ENCODE results near the gene CXCL12.

The CXCL12 gene

DNA sequence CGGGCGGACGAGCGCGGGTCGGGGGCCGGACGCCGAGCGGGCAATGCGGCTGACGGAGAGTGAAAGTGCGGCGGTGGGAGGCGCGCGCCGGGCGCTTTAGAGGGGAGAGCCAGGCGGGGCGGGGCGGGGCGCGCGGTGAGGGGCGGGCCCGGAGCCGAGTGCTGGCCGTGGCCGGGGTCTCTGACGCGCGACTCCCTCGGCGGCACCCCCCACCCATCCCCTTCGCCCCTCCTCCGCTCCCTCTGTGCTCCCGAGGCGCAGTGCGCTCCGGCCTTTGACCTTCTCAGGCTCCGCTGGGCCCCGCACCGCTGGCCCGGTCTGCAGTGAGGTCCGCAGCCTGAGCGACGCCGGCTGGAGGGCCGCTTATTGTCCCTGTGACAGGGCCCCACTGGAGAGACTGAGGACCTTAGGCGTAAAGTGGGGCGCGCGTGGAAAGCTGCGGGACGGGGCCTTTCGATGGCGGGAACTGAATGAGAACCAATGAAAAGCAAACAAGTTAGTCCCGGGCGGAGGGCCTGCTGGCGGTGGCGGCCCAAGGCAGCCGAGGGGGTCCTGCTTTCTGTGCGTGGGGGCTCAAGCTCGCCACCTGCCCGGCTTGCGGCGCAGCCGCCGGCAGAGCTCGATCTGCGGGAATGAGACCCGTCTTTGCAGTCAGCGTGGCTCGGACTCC is at the start of gene CXCL12:
CXCL12 (minus strand) TSS at position 72 of the 670 bp plus-strand sequence. CDS start 92 bp downstream, outside the sequence.
- DNase-seq (ENCODE audit: low spot score): no peak

DNA sequence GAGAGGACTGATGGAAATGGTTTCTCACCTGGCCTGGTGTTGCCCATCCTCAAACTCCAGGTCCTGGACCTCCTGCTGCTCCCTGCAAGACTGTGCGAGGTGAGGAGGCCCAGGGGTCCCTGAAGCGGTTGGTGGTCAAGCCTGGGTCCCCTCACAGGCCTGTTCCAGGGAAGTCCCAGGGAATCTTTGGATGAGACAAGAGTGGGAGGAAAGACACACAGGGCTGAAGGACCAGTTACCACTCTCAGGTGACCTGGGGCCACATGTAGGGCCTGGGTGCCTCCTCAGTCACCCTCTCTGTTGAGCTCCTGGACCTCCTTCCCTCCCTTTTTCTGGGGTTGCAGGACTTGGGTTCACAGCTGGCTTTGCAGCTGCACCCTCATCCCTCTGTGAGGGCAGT is 42.6 kb upstream of the CXCL12 start:
- DNase-seq (ENCODE audit: low spot score): no peak

DNA sequence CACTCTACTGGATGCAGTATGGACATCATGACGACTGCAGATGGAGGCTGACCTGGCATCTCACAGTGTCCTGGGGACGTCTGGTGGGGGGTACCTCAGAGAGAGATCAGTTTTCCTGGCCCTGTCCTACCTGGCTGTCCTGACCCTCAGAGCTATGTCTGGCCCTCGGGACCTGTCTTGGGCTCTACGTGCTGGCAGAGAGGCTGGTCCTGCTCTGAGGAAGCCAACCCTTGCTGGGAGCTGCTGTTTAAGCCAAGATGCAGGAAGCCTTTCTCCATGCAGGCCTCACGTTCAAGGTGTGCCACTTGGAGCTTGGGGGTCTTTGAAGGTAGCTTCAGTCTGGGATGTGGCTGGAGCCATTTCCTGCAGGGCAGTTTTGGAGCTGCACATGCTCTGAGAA is 42.1 kb upstream of the CXCL12 start:
- no peak for DNase-seq (ENCODE audit: low spot score)

DNA sequence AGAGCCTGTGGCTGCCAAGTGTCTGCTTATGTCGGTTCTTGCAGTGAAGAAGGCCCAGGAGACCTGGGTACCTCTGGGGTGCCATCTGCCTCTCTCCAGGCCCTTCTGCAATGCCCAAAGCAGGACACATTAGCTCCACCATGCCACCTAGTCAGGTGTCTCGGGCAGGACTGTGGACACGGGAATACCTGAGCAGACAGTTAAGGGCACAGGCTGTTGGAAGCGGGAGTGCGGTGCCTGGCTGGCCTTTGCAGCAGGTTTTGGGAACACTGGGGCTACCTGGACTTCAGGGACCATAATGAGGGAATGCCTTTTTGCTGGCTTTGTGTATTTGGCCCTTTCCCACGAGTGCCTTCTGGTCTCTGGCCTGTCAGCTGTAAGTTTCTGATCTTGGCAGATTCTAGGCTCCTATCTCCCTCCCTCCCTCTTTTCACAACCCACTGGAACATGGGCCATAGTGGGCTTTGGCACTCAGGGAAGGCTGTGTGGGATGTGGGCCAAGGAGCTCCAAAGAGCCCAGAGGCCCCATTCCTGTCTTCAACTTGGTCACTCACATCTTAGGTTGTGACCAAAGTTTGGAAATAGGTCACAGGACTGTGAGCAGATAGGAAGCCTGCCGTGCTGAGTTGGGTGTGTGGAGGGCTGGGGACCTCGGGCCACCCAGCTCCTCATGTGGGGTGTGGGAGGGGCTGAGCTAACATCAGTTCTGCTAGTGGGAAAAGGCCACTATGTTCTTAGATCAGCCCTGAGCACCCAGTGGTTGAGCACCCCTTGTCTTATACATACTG is 41.5 kb upstream of the CXCL12 start:
- DNase-seq (ENCODE audit: low spot score): no peak

DNA sequence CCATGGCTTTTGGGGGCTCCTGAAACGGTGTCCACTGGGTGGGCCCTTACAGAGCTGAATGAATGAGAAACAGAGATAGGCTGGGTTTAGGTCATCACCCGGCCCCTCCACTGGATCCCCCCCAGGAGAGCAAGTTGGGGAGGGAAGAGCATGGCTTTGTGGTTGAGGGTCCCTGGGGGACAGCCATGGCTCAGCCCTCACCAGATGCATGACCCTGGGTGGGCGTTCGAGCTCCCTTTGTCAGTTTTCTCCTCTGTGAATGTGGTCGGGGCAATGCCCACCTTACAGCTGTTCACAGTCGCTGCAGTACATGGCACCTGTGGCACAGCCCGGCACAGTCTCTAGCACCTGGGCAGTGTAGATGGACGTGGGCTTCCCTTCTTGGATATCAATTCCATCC is 40.6 kb upstream of the CXCL12 start:
- no peak for DNase-seq (ENCODE audit: low spot score)

DNA sequence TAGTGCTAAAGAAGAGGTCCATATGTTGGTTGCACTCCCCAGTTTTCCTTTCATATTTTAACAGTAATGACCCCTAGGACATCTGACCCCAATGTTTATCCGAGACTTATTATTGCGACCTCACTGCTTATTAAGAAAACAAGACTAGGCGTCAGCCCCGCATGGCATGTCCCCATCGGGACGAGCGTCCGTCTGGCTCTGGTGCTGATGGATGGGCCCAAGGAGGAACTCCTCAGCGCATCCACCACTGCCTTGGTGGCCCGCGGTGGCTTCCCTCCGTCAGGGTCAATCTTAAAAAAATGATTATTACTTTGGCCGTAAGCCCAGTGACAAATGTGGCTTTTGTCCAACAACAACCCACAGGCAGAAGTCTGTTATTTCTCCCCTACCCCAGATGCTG is 40.1 kb upstream of the CXCL12 start:
- no peak for DNase-seq (ENCODE audit: low spot score)

DNA sequence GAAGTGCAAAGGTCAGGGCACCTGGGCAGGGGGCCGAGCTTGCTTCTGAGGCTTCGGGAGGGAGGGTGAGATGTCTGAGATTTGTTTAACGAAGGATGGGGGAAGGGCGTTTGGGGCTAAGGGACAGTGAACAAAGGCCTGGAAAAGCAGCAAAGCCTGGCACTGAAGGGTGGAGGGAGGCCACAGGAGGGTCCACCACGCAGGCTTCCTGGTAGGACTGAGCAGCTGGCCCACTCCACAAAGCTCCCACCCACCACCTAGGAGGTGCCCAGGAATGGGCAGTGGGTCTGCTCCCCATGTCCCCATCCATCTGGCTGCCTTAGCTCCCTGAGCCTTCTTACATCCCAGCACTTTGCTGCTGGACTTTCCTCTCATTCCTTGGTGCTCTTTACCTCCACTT is 39.4 kb upstream of the CXCL12 start:
- DNase-seq (ENCODE audit: low spot score): no peak

DNA sequence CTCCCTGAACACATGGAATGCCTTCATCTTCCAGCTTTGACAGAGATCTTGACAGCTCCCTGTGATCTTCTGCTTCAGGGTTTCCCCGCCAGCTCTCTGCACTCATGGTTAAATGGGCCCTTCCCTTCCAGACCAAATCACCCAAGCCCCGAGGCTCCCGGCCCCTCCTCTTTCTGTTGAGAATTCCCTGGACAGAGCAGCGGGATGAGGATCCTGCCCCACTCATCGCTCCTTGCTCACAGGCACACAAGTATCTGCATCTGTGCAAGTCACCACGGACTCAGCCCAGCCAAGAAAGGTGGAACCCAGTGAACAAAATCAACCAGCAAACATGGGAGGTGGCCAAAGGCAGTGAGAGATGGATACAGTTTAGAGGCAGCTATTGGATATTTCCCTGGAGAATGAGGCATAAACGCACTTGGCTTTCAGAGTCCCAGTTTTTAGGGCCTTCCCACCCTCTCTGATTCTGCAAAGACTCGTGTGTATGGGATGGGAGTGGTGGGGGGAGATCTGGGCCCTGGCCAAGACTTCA is 37.7 kb upstream of the CXCL12 start:
- no peak for DNase-seq (ENCODE audit: low spot score)

DNA sequence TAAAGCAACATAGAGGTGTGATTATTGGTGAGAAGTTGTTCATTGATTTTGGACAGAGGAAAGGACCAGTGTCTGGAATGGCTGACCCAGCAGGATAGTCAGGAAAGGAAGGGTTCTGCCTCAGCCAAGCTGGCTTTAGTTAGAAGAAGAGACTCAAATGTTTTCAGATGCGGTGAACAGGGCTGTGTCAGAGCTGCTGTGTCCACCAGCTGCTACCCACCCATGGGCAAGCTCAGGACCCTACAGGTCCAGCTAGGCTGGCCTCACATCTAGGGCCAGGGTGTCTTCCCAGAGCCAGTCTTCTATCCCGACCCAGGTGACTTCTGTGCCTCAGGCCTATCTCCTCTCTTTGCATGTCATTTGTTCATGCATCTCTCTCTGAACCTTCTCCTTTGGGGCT is 37.3 kb upstream of the CXCL12 start:
- no peak for DNase-seq (ENCODE audit: low spot score)

DNA sequence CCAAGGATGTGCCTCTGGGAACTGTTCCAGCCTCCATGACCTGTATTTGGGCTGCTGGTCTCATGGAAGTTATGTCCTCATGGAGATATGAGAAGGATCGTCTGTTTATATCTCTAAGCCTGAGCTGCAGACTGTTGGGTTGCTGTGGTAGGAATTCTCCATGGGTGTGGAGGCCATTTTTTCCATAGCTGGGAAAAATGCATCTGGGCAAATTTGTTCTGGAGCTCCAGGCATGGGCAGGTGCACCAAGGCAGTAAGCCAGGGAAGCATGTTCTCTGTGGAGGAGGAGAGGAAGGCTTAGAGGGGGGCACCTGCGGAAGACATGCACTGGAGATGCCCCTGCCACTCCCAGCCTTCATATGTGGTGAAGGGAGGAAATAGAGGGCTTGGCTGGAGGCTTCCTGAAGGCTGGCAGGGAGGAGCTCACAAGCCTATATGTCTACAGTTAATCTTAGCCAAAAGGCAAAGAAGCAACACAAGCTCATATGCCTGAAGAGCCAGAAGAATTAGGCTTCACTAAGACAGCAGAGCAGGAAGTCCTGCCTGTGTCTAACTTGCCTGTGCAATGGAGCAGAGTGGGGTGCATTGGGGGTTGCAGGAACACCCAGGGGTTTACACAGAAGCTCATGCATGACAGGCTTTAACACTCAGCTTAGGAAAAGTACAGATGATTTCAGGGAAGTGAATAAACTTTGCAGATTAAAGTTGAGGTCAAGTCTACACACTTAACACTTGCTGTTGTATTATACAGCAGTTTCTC is 35.1 kb upstream of the CXCL12 start:
- no peak for DNase-seq (ENCODE audit: low spot score)

DNA sequence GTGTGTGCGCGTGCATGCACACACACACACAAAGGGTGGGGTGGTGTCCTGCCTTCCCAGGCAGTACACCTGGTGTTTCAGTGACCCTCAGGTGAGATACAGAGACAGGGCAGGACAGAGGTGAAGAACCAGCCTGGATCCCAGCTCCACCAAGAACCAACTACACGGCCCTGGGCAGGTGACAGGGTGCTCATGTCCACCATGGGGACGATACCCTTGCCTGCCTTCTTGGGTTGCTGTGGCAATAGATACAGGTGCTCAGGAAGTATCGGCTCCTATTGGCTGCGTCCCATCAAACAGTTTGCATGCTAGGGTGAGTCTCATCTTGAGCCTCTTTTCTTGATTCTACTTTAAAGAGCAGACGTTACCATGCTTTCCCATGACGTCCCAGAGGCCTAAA is 33.7 kb upstream of the CXCL12 start:
- no peak for DNase-seq (ENCODE audit: low spot score)

DNA sequence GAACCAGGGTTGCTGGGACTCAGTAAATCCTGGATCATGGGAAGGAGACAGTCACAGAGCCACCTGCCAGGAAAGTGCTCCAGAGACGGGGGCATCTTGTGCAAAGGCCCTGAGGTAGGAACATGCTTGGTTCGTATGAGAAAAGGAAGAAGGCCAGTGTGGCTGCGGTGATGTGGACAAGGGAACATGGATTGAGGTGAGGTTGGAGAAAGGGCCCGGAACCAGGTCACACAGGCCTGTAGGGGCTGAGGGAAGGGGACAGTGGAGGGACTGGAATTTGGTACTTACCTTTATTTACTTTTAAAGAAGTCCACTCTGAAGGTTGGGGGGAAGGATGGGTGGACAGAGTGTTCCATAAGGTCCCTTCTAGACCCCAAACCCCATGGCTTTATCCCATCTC is 32.9 kb upstream of the CXCL12 start:
- DNase-seq (ENCODE audit: low spot score): no peak

DNA sequence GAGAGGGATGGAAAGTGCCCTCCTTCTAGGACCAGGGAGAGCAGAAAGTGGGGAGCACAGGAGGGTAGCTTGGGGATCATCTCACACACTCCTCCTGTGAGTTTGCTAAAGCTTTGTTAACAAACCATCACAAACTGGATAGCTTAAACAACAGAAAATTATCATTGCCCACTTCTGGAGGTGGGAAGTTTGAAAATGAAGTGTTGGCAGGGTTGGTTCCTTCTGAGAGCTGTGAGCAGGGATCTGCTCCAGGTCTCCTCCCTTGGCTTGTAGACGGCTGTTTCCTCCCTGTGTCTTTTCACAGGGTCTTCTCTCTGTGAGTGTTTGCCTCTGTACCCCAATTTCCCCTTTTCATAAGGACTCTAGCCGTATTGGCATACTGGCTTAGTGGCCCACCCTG is 32.0 kb upstream of the CXCL12 start:
- no peak for DNase-seq (ENCODE audit: low spot score)

DNA sequence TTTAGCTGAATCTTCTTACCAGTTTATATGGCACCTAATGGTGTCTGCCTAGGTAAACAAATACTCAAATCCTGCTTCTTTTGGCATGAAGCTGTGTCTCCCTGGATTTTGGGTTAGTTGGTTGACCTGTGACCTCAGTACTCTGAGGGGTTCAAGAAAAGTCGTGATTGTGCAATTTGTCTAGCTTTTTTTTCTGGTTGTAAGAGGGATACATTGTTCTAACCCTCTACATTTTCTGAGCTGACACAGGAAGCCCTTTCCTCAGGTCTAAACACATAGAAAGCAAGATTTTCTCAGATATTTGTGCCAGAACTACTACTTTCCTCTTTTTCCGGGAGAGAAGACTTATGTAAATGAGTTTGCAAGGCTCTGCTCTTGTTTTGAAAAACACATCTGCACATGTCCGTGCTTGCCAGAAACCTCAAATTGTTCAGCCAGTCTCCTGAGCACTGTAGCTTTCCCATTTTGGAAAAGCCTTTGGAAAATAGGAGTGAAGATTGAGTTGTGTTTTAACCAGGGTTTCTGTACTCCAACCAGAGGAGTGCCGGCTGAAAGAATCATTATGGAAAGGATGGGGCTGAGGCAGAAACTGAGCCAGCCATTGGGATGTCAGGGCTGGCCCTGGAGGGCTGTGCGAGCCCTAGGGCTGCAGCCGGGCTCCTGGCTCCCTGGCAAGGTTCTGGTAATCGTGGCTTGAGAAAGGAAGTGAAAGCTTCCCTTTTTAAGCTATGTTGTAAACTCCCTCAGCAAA is 31.3 kb upstream of the CXCL12 start:
- no peak for DNase-seq (ENCODE audit: low spot score)

DNA sequence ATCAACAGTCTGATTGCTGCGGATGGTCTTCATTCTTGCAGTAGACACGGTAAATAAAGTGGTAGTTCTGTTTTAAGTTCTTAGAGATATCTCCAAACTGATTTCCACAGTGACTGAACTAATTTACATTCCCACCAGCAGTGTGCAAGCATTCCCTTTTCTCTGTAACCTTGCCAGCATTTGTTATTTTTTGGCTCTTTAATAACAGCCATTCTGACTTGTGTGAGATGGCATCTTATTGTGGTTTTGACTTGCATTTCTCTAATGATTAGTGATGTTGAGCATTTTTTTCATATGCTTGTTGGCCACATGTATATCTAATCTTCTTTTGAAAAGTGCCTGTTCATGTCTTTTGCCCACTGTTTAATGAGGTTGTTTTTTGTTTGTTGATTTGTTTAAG is 30.2 kb upstream of the CXCL12 start:
- DNase-seq (ENCODE audit: low spot score): no peak

DNA sequence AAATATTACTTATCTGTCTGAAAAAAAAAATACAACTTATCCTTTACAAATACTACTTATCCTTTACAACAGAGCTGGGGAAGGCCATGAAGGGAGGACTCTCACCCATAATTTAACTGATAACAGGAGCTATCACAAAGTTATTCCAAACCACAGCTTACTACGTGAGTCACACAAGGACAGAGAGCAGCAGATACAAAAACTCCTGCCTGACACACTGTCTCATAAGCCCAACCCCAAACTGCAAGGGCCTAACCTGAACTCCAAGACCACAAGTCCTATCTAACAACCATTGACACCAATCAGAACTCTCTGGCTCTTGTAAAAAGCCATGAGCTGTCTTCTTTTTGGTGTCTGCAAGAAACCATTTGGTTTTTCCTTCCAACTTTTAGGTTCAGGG is 28.5 kb upstream of the CXCL12 start:
- no peak for DNase-seq (ENCODE audit: low spot score)

DNA sequence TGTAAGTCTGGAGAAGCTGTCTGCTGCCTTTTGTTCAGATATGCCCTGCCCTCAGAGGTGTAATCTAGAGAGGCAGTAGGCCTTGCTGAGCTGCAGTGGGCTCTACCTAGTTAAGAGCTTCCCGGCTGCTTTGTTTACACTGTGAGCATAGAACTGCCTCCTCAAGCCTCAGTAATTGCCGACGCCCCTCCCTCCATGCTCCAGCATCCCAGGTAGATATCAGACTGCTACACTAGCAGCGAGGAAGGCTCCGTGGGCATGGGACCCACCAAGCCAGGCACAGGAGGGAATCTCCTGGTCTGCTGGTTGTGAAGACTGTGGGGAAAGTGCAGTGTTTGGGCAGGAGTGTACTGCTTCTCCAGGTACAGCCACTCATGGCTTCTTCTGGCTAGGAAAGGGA is 26.4 kb upstream of the CXCL12 start:
- no peak for DNase-seq (ENCODE audit: low spot score)

DNA sequence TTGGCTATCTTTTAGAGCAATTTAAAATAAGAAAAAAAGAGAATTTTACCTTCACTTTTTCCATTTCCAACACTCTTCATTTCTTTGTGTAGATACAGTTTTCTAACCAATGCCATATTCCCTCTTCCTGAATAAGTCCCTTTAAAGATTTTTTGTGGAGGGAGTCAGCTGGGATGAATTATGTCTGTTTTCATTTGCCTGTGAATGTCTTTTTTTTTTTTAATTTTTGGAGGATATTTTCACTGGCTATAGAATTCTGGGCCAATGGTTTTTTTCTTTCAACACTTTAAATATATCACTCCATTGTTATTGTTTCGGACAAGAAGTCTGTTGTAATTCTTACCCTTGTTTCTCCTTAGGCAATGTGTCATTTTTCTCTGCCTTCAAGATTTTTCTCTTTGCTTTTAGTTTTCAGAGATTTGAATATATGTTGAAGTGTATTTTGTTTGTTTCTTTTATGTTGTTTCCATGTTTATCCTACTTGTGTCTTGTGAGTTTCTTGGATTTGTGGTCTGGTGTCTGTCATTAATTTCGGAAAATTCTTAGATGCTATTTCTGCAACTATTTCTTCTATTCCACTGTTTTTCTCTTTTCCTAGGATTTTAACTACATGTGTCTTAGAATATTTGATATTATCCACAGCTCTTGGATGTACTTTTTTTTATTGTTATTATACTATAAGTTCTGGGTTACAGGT is 20.0 kb upstream of the CXCL12 start:
- DNase-seq (ENCODE audit: low spot score): no peak

DNA sequence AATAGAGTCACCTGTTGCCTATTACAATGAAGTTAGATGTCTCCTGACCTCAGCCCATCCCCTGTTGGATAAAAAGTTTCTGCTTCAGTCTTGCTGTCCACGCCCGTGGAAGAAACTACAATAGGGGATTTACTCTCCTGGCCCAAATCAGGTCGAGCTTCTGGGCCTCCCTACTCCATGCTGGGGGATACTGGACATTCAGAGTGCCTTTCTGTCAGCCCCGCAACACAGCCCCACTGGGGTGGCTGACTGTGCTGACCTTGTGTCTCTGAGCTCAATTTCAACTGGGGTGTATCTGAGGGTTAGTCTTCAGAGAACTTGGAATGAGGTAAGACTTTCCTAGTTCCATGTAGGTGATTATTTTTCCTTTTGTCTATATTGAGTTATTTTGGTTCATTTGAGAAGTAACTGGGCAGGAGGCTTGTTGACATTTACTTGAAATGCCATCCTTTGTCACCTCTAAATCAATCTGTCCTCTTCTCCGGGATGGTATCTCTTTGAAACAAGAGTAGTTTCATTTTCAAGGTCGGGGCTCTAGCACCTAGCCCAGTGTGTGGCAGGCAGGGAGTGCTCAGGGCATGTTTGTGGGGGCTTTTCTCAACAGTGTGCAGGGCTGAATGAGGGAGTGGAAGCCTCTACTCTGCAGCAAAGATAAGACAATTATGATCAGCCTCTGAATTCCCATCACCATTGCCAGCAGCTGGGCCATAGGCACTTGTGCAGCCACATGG is 17.7 kb upstream of the CXCL12 start:
- no peak for DNase-seq (ENCODE audit: low spot score)

DNA sequence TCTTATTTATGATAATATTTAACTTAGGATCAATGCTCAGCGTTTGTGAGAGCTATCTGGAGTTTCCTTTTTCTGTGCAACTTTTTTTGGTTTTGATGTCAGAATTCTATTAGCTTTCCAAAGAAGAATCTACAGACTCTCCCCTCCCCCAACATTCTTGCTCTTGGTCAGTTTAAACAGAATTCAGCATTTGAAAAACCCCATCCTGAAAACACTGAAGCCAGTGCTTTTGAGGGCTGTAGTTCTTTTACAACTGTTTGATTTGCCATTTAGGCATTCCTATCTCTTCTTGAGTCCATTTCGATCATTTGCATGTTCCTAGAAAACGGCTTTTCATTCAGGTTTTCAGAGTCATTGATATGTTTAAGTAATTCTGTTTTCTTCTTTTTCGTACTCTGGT is 15.6 kb upstream of the CXCL12 start:
- DNase-seq (ENCODE audit: low spot score): no peak
